ENCODE data around the gene FAM124A. TPM values are rescaled to one million over a fixed set of nuclear protein-coding genes. Genes with fewer than 3 reads are reported as not detected.

The FAM124A gene
- total and polyA plus RNA-seq, 9 donors: 0.48 to 8.8 (median 1.9) TPM

DNA sequence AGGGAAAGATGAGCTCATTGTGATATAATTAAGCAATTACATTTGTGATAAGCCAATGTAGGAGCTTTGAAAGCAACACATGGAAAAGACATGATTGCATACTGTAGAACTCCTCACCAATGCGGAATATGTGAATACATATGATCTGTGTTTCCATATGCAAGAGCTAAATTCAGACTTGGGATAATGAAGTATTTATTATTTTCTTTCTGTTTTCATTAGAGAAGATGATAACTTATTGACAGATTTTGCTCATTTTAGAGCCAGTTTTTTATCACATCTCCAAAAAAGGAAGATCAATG is 14.2 kb downstream of the FAM124A start:
- TF ChIP-seq POLR2A (IDR thresholded peaks at IDR 0.05): no peak
- Histone ChIP-seq H3K9me3 (no peaks in the 10 kb centered on the region), H3K36me3 (no peaks in the 10 kb centered on the region), H3K27ac (no peak overlapping the region), H3K27me3 (no peaks in the 10 kb centered on the region), H3K4me1 (ENCODE audit: insufficient read depth) (no peaks in the 10 kb centered on the region), H3K4me3 (no peak overlapping the region)
- WGBS, 3 donors: 95 to 98% (median 98%) methylated on average over 1 of the region's 1 CpG
- intact Hi-C loops (cut with DNase I): no loop called here
- no peak for DNase-seq

DNA sequence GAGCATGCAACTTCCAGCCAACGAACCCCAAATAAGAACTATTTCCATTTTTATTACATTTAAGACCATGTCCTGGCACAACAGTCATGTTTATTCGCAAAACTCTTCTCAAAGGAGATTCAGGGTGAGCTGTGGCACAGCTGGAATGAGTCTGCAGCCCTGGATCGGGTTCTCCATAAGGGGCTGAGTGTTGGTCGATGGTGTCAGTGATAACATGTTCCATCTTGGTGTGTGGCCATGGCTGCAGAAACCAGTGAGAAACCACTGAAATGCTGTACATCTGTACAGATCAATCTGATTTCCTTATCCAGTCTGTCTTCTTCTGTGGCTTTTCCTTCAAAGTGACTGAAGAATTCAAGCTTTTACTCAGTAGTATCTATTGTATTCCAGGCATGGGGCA is 15.2 kb downstream of the FAM124A start:
- H3K36me3 ChIP-seq: no peaks in the 10 kb centered on the region
- 90 to 94% (median 91%) methylated on average over 4 of the region's 4 CpGs for WGBS, 3 donors
- intact Hi-C loops (cut with DNase I): no loop called here
- no peak for TF ChIP-seq EP300 (IDR thresholded peaks at IDR 0.05)
- no peak for TF ChIP-seq POLR2A (IDR thresholded peaks at IDR 0.05)
- TF ChIP-seq, protein P1, sequence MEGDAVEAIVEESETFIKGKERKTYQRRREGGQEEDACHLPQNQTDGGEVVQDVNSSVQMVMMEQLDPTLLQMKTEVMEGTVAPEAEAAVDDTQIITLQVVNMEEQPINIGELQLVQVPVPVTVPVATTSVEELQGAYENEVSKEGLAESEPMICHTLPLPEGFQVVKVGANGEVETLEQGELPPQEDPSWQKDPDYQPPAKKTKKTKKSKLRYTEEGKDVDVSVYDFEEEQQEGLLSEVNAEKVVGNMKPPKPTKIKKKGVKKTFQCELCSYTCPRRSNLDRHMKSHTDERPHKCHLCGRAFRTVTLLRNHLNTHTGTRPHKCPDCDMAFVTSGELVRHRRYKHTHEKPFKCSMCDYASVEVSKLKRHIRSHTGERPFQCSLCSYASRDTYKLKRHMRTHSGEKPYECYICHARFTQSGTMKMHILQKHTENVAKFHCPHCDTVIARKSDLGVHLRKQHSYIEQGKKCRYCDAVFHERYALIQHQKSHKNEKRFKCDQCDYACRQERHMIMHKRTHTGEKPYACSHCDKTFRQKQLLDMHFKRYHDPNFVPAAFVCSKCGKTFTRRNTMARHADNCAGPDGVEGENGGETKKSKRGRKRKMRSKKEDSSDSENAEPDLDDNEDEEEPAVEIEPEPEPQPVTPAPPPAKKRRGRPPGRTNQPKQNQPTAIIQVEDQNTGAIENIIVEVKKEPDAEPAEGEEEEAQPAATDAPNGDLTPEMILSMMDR (IDR thresholded peaks at IDR 0.05): no peak
- no peaks in the 10 kb centered on the region for H3K4me1 ChIP-seq (ENCODE audit: insufficient read depth)
- no peak overlapping the region for H3K27ac ChIP-seq
- H3K27me3 ChIP-seq: no peaks in the 10 kb centered on the region
- DNase-seq: no peak
- no peaks in the 10 kb centered on the region for H3K9me3 ChIP-seq
- H3K4me3 ChIP-seq: no peak overlapping the region

DNA sequence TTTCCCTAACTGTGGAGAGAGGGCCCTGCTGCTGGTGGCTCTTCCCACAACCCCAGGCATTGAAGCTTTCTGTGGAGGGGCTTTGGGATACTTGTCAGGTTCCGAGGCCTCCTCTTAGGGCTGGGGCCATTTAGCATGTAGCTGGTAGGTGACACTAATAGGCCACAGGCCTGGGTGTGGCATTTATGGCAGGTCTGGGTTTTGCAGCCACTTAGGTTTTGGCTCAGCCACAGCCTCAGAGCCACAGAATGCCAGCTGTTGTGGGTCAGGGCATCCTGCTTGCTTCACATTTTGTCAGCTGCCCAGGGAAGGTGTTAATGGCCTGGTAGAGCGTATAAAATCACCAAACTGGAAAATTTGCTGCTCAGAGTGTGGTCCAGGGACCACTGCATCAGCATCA is 15.7 kb downstream of the FAM124A start:
- intact Hi-C loops (cut with DNase I): no loop called here
- Histone ChIP-seq H3K9me3 (no peaks in the 10 kb centered on the region), H3K27ac (no peak overlapping the region), H3K36me3 (no peaks in the 10 kb centered on the region), H3K4me3 (no peak overlapping the region), H3K27me3 (no peaks in the 10 kb centered on the region), H3K4me1 (ENCODE audit: insufficient read depth) (no peaks in the 10 kb centered on the region)
- TF ChIP-seq EP300 (IDR thresholded peaks at IDR 0.05) (no peak), POLR2A (IDR thresholded peaks at IDR 0.05) (no peak)
- TF ChIP-seq, protein P1 (IDR thresholded peaks at IDR 0.05): no peak
- DNase-seq: no peak
- WGBS, 3 donors: 97 to 100% (median 98%) methylated on average over 2 of the region's 2 CpGs

DNA sequence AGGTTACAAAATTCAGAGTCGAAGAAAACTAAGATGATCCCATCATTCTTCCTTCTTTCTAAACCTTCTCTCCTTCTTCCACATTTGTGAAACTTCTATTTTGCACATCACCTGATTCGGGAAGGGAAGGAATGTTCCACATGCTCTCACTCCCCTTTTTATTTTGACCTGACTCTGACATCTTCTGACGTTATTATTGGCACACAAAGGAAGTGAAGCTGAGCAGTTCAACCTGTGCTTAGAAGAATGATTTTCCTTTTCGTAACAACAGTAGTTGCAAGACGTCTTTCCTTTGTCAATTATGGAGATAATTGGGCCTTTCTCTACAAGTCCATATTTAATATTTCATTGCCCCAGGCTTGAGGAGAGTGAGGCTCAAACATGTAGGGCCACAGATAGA is 18.0 kb downstream of the FAM124A start:
- Histone ChIP-seq H3K9me3 (no peaks in the 10 kb centered on the region), H3K4me1 (ENCODE audit: insufficient read depth) (no peaks in the 10 kb centered on the region), H3K4me3 (no peak overlapping the region), H3K27ac (no peak overlapping the region), H3K36me3 (no peaks in the 10 kb centered on the region), H3K27me3 (no peaks in the 10 kb centered on the region)
- intact Hi-C loops (cut with DNase I): no loop called here
- 22 to 38% (median 33%) methylated on average over 5 of the region's 5 CpGs for WGBS, 3 donors
- TF ChIP-seq POLR2A (IDR thresholded peaks at IDR 0.05): no peak
- TF ChIP-seq EP300 (IDR thresholded peaks at IDR 0.05): no peak
- TF ChIP-seq, protein P1 (IDR thresholded peaks at IDR 0.05): no peak
- no peak for DNase-seq

DNA sequence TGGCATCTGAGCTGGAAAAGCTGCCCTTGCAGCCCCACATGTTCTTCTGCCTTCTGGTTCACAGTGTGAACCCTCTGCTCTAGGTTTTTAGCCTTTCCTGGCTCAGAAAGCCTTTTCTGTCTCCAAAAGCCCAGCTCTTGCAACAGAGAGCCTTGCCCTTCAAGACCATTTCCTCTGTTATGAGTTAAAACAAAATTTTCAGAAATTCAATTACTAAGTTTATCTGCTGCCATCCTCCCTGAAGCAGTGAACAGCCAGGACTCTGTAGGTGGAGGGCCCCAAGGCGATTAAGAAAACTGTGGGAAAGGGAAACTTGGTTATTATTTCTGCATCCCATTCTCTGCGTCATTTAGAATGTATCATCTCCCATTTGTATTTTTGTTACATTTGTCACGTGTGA is 18.8 kb downstream of the FAM124A start:
- Histone ChIP-seq H3K27ac (no peak overlapping the region), H3K27me3 (no peaks in the 10 kb centered on the region), H3K4me1 (ENCODE audit: insufficient read depth) (no peaks in the 10 kb centered on the region), H3K4me3 (no peak overlapping the region), H3K36me3 (no peaks in the 10 kb centered on the region), H3K9me3 (no peaks in the 10 kb centered on the region)
- WGBS, 3 donors: 82 to 90% (median 86%) methylated on average over 3 of the region's 3 CpGs
- no peak for DNase-seq
- intact Hi-C loops (cut with DNase I): no loop called here
- TF ChIP-seq EP300 (IDR thresholded peaks at IDR 0.05) (no peak), POLR2A (IDR thresholded peaks at IDR 0.05) (no peak)
- TF ChIP-seq, protein P1 (IDR thresholded peaks at IDR 0.05): no peak

All from ovary (tissue), 9 donors.